HEK293 (cell line): ENCODE data around the gene LASP1NB.

Experiments
- MYNN ChIP-seq: fragments of 450-650 bp; formaldehyde crosslinking; IDR thresholded peaks from 2 replicates; pipeline ENCODE4 v1.5.1; 2016; ENCODE audit warnings: missing biosample characterization, missing genetic modification characterization, borderline replicate concordance
- ZNF335 ChIP-seq: fragments of 450-650 bp; formaldehyde crosslinking; conservative IDR thresholded peaks from 2 replicates; pipeline ENCODE4 v1.5.1; 2016; ENCODE audit warnings: missing biosample characterization, missing genetic modification characterization

DNA sequence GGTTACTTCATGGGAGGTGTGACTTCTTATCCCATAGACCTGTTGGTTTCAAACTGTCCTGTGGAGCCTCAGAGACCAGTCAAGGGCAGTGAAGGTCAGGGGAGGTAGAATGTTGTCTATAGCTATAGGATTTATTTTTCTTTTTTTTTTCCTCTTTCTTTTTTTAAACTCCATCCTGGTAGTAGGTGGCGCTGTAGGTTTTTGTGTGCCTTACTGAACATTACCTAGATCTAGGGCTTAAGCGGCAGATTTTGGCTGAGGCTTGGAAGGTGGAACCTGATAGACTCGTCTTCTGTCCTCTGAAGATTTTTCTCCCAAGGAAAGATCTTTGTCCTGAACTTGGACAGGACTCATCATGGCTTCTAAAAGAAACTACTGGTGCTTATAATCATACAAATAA is 8.2 kb upstream of the LASP1NB start:
- no peak for TF ChIP-seq MYNN (tag by site-specific recombination)
- TF ChIP-seq ZNF335 (tag by site-specific recombination): no peak
